Middle frontal gyrus (tissue), 1 donor: ENCODE measurements around the gene TSPO.
"Not testable (repeated sequence)": the region's sequence is repeated elsewhere in the genome, so short reads cannot be mapped to it uniquely, and the experiment has no call there.

Source experiments
- DNase-seq: peaks from one replicate; pipeline ENCODE4 v3.0.0-alpha.2; 2015; ENCODE audit warnings: low spot score; ENCODE audit errors: extremely low spot score

TSPO gene

DNA sequence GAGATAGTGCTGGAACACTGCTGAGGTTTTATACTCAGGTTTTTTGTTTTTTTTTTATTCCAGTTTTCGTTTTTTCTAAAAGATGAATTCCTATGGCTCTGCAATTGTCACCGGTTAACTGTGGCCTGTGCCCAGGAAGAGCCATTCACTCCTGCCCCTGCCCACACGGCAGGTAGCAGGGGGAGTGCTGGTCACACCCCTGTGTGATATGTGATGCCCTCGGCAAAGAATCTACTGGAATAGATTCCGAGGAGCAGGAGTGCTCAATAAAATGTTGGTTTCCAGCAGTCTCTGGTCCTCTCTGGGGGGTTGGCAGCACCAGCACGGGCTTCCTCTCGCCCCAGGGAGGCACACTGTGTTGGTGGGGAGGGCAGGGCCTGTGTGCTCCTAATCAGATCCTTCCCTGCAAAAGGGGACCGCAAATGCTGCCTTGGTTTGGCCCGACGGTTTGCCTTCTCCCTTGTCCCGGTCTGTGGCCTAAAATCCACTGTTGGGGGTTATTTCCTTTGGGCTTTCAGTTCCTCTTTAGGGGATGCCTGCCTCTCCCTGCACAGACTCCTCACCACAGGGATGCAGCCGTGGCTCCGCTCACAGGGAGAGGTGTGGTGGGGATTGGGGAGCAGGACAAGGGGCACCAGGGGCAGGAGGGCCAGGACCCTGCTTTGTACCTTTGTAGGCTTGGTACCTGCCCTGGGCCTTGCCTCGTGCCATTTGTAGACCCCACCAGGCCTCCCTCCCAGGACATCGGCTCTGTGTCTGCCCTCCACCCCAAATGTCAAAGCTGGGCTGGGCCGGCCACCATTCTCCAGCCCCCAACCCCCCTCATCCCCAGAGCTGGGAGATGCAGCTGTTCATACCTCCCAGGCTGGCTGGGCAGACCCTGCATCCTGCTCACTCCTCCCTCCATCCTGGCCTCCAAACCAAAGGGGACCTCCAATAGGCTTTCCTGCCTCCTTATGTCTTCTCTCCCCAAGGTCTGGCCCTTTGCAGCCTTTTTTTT is 21.6 kb upstream of the TSPO start:
- no peak for DNase-seq

DNA sequence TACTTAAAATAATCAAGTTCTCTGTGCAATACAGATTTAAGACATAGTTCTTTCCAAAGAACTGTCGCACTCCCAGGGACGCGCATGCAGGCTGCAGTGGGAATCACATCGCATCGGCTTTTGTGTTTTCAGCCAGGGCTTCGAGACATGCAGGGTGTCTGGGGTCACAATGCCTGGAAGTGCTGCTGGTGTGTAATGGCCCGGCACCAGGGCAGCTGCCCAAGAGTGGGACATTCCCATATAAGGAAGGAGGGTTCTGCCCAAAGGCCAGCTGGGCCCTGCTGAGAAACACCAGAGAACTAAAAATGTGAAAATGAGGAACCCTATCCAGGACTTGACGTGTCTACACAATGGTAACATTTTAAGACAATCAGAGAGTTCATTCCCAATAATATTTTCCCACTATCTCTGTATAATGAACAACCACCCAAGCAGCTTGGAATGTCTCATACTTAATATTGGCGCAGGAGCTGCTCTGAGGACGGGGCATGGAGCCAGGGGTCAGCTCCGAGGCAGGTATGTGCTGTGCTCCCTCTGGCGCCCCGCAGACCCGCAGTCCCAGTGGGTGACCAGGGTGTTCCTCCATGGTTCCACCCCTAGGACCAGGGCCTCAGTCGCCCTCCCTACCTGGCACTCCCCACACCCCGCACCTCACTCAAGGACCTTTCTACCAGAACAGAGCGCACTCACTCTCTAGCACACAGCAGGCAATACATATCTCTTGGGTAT is 19.4 kb upstream of the TSPO start:
- DNase-seq: no peak

DNA sequence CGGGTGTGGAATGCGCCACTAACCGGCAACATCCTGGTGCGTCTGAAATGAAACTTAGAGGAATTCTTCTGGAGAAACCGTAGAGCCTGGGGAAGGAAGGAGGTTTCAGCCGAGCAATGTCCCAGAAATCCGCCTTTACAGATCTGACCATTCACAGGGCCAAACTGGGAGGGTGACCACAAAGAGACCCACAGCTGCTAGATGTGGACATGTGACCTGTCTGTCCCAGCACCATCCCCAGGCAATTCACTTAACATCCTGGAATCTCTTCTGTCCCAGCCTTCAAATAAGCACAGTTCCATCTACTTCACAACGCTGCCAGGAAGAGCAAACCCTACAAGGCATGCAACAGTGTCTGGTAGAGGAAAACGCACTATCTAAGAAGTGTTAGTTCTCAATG is 18.0 kb upstream of the TSPO start:
- DNase-seq: no peak

DNA sequence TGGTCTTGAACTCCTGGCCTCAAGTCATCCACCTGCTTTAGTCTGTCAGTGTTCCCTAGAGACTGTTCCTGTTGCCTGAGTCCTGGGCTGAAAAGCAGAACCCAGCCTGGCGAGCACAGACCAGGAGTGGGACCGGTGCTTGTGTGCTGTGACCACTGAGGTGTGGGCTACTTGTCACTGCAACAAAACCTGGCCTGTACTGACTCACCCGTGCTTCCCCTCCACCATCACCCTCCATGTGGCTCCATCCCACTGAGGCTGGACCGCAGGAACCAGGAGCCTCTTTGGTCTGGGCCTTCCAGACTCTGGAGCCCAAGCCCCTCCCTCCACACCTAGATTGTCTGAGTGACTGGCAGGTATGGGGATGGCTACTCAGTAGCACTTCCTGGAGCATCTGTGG is 16.8 kb upstream of the TSPO start:
- DNase-seq: no peak

DNA sequence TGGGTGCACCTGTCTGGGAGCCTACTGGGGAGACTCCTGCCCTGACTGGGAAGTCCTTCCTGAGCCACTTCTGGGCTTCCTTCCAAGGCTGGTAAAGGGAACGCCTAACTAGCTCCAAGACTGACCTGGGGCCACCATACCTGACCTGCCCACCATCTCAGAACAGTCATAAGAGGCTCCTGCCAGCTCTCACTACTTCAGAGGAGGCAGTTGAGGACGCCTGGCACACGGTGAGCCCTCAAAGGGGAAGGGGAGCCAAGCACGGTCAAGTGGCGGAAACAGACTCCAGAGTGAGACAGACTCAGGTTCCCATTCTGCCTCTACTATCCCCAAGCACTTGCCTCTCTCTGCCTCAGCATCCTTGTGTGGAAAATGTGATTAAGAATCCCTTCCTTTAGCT is 15.8 kb upstream of the TSPO start:
- no peak for DNase-seq

DNA sequence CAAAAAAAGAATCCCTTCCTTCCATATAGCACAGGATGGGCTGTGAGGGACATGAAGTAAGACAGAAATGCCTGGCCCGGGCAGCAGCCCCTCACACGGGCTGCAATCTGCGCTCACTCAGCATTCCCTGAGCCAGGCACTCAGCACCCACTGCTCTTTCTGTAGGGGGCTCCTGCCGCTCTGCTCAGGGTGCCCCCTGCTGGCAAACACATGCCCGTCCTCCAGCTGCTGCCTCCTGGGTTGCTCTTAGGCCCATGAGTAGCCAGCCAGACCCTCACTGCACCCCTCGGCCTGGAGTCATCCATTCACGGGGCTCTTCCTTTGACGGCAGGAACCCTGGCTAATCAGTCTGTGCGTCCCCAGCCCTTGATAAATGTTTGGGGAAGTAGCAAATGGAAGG is 15.1 kb upstream of the TSPO start:
- no peak for DNase-seq

DNA sequence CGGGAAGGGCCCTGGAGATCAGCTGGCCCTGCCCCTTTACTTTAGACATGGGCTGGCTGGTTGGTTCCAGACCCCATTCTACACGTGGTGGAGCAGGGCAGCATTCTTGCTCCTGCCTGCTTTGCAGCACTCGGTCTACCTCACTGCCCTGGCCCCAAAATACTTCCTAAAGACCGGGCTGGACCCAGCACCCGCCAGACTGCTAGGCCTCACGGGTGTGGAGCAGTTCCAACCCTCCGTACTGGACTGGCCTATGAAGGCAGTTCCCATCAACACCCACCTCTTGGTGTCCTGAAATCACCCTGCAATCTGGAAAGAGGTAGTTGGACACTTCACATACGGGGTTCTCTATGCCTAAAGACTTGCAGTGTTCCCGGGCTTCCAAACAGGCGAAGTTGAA is 14.6 kb upstream of the TSPO start:
- DNase-seq: no peak

DNA sequence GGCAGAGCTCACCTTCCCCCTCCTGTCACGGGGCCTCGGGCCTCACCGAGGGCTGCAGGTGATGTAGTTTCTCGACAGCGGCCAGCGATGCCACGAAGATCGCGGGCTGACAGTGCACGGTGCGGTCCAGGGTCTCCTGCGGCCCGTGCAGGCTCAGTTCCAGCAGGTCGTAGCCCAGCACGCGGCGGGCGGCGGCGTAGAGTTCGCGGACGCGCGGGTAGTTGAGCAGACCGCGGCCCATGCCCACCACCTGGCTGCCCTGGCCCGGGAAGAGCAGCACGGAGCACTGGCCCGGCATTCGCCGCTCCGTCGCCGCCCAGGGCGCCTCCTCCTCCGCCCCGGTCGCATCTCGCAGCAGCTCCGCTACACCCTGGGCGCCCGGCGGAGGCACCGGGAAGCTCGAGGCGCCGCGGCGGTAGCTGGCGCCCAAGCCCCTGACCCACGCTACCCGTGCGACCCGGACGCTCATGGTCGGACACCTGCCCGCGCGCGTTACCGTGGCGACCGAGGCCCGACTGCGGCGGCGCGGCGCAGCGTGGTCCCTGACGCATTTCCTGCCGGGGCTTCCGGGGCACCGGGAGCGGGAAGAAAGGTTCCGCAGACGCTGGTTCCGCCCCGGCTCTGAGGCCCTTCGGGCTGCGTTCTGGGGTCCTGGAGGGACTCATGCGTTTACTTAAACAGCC is 8.3 kb upstream of the TSPO start, which contains the start of gene MCAT:
Gene MCAT (minus strand): TSS at position 519 of the 683 bp plus-strand sequence. CDS start 50 bp downstream, at position 469.
- DNase-seq: peak; percentile 73

DNA sequence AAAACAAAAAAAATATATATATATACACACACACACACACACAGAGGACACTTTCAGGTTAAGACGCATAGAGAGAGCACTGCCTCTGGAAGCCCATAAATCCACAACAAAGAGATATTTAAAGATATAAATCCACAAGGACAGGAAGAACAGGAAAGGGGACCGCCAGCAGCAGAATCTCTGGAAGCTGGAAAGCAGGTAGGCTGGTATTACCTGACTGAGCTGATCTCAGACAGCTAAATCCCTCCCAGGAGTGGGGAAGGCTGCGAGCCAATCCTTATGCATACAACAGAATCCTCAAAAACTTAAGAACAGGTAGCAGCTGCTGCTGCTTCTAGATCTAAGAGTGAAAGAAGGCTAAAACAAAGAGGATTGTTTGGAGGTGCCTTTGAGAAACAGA is 6.4 kb upstream of the TSPO start:
- no peak for DNase-seq

DNA sequence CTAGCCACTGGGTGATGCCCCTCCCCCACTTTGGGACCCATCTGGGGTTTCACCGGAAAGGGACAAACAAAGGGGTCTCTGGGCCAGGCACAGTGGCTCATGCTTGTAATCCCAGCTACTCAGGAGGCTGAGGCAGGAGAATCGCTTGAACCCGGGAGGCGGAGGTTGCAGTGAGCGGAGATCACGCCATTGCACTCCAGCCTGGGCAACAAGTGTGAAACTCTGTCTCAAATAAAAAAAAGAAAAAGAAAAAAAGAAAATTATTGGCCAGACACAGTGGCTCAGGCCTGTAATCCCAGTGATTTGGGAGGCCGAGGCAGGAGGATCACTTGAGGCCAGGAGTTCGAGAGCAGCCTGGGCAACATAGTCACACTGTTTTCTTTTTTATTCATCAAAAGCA is 6.0 kb upstream of the TSPO start:
- DNase-seq: not testable (repeated sequence)

DNA sequence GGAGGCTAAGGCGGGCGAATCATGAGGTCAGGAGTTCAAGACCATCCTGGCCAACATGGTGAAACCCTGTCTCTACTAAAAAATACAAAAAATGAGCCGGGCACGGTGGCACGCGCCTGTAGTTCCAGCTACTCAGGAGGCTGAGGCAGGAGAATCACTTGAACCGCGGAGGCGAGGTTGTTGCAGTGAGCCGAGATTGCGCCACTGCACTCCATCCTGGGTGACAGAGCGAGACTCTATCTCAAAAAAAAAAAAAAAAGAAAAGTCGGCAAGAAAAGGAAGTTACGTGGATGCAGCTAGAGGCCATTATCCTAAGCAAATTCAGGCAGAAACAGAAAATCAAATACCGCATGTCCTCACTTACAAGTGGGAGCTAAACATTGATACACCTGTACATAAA is 5.0 kb upstream of the TSPO start:
- not testable (repeated sequence) for DNase-seq

DNA sequence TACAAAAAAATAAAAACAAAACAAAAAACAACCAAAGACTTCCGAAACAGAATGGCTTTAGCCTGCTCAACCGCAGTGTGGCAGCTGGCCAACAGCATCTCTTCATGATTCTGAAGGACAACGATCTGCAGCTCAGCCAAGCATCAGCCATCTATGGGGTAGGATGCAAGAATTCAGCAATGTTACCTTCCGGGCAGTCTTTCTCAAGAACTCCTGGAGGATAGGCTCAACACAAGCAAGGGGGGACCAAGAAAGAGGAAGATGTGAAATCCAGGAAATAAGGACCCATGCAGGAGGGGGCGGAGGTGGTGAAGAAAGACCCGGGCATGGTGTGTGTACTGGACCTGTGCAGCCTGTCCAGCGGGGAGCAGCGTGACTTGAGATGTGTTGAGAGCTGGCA is 3.5 kb upstream of the TSPO start:
- no peak for DNase-seq

DNA sequence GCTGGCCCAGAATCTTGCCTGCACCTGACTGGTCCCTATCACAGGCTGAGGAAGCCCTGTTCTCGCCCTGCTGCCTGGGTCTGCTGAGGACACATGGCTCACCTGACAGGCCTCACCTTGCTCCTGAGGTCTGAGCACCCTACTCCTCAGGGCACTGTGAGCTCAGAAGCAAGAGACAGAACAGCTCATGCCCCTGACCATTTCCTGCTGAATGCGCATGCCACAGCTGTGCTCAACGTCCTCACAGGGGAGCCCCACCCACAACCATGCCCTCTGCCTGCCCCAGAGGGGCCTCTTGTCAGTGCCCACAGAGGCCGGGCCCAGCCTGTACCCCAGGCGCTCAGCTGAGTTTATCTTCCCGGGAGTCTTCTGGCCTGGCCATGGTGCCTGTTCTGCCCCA is 2.8 kb upstream of the TSPO start:
- DNase-seq: no peak

DNA sequence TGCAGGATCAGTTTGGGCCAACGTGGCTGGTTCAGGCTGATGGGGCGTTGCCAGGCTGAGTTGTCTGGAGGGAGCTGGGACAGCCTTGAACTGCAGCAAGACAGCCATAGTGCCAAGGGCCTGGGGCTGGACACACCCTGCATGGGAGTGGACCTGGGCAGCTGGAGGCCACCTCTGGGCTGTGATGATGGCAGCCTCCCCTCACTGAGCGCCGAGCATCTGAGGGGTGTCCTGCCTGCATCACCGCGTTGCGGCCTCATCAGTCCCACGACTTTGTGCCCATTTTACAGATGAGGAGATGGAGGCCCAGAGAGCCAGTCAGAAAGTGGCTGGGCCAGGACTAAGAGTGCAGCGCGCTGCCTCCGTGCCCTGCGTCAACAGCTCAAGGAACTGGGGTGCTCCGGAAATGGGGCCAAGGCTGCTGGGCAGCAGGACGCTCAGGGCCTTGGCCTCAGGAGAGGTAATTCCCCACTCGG is 590 bp upstream of the TSPO start:
- DNase-seq: no peak

DNA sequence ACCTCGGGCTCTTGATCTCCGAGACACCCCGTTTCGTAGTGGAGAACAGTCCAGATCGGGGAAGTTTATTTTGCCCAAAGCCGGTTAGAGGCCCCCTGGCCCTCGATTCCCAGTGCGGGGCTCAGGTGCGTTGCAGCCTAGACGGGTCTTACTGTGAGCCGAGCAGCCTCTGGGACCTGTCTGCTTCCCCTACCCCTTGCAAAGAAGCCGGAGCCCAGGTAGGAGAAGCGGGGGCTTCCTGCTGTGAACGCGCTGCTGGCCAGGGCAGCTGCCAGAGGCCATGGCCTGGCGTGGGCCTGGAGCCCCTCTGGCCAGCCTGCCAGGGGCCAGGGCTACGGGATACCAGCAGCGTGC is 621 bp downstream of the TSPO start:
- no peak for DNase-seq

DNA sequence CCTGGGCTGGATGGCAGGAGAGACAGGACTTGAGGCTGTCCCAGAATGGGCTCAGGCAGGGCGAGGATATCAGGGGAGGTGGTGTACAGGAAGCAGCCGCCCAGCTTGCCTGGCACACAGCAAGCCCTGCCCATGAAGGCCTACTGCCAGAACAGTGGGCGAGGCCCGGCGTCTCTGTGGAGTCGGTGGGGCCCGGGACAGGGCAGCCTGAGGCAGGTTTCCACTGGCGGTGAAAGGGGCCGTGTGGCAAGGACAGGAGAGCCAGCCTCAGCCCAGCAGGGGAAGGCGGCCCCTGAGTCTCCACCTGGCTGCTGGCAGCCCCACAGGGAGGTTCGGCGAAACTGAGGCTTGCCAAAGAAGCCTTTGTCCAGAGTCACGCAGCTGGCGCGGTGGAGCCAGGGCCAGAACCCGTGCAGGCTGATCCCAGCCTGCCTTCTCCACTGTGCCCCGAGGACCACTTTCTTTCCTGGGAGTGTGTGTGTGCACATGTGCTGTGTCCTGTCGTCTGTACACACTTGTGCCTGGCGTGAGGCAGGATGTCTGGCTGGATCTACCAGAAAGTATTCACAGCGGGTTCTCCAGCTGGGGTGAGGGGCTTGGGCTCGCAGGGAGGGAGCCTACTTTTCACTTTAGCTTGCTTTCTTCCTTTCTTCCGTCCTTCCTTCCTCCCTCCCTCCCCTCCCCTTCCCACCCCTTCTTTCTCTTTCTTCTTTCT is 1.2 kb downstream of the TSPO start:
- no peak for DNase-seq

DNA sequence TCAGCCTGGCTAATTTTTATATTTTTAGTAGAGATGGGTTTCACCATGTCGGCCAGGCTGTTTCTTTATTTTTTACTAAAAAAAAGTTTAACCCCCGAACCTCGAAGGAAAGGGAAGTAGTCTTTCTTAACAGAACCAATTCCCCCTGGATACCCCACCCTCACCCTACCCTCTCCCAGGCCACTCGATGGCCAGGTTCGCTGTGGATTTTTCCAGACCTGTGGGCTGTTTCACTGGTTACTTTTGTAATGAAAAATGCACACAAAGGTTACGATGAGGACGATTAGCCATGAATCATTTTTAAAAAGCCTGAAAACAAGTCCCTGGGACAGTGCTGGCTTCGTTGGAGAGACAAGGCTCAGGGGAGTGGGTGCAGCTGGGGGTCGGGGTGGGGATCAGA is 2.5 kb downstream of the TSPO start:
- no peak for DNase-seq

DNA sequence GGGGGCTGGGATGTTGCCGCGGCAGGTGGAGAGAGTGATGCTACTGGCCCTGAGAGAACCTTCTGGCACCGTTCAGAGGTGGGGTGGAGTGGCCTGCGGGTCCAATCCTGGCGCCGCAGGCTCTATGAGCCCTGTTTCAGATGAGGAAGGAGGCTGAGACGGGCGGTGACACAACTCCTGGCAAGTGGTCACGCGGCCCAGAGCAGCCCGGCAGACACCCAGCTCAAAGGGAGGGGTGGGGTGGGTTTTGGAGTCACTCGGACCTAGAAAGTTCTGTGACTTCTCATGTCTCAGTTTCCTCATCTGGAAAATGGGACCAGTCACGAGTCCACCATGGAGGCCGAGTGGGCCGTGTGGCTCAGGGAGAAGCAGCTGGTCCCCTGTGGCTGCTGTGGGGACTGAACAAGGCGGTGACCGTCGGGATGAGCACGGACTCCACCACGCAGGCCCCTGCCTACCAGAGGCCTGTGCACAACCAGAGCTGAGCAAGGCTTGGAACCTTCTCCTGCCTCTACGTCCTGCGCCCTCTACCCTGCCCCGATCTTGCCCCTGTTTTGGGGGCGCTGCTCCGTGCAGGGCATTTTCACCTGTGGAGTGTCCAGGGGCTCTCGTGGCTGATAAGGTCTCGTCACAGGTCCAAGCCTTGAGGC is 3.7 kb downstream of the TSPO start:
- no peak for DNase-seq

DNA sequence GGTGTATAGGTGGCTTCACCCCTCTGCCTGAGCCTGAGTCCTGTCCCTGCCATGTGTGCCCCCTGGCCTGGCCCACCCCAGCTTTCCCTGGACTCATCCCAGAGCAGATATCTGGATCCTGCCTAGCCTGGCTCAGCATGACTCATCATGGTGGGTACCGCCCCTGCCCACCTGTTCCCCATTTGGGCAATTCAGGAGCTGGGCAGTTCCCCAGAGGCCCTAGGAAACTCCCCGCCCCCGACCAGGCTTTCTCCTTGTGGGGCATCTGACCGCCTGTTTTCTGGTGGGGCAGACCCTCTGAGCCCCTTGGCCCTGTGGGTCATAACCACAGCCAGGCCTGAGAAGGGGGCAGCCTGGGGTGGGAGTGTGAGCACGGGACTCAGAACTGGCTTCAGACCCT is 4.4 kb downstream of the TSPO start:
- DNase-seq: no peak

DNA sequence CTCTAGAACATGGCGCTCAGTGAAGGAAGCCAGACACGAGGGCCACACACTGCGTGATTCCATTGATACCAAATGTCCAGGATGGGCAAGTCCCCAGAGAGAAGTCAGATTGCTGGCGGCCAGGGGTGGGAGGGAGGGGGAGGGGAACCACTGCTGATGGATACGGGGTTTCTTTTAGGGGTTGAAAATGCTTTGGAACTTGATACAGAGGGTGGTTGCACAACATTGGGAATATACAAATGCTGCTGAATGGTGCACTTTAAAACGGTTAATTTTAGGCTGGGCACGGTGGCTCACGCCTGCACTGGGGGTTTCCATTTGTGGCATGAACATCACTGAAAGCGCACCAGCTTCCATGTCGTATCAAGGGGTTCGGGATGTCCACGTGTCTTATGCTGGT is 5.1 kb downstream of the TSPO start:
- no peak for DNase-seq
